HEK293T (cell line): ENCODE data around the gene IPO13.

ENCODE experiments used
- ARNT ChIP-seq: fragments of 450-650 bp; IDR thresholded peaks from 2 replicates; pipeline ENCODE4 v1.6.1; 2017; ENCODE audit warnings: mild to moderate bottlenecking
- BHLHE40 ChIP-seq: fragments of 450-650 bp; IDR thresholded peaks from 2 replicates; pipeline ENCODE4 v1.6.1; 2016; ENCODE audit warnings: mild to moderate bottlenecking, moderate library complexity, borderline replicate concordance
- ELF4 ChIP-seq: fragments of 450-650 bp; IDR thresholded peaks from 2 replicates; pipeline ENCODE4 v1.6.1; 2017; ENCODE audit warnings: antibody characterized with exemption
- FOXA1 ChIP-seq: fragments of 450-650 bp; IDR thresholded peaks from 2 replicates; pipeline ENCODE4 v1.6.1; 2016; ENCODE audit warnings: mild to moderate bottlenecking
- FOXK2 ChIP-seq: fragments of 450-650 bp; IDR thresholded peaks from 2 replicates; pipeline ENCODE4 v1.6.1; 2016; ENCODE audit warnings: mild to moderate bottlenecking
- FOXM1 ChIP-seq: fragments of 450-650 bp; IDR thresholded peaks from 2 replicates; pipeline ENCODE4 v1.6.1; 2017; ENCODE audit warnings: mild to moderate bottlenecking, borderline replicate concordance
- L3MBTL2 ChIP-seq: fragments of 450-650 bp; conservative IDR thresholded peaks from 2 replicates; pipeline ENCODE4 v1.6.1; 2016; ENCODE audit warnings: mild to moderate bottlenecking
- LEF1 ChIP-seq: fragments of 450-650 bp; IDR thresholded peaks from 2 replicates; pipeline ENCODE4 v1.6.1; 2017; ENCODE audit warnings: mild to moderate bottlenecking, borderline replicate concordance
- NFRKB ChIP-seq: fragments of 450-650 bp; IDR thresholded peaks from 2 replicates; pipeline ENCODE4 v1.6.1; 2016; ENCODE audit warnings: mild to moderate bottlenecking, moderate library complexity
- SP1 ChIP-seq: fragments of 450-650 bp; IDR thresholded peaks from 2 replicates; pipeline ENCODE4 v1.6.1; 2017
- SUZ12 ChIP-seq: fragments of 450-650 bp; IDR thresholded peaks from 2 replicates; pipeline ENCODE4 v1.6.1; 2016; ENCODE audit warnings: mild to moderate bottlenecking
- TARDBP ChIP-seq: fragments of 450-650 bp; IDR thresholded peaks from 2 replicates; pipeline ENCODE4 v1.6.1; 2016
- ZNF384 ChIP-seq: fragments of 450-650 bp; IDR thresholded peaks from 2 replicates; pipeline ENCODE4 v1.6.1; 2016

- TF ChIP-seq FOXM1 (no peak), BHLHE40 (no peak), TARDBP (no peak), NFRKB (no peak), L3MBTL2 (no peak), SP1 (no peak), ELF4 (no peak), ZNF384 (no peak), ARNT (no peak), SUZ12 (no peak), FOXA1 (no peak), FOXK2 (no peak), LEF1 (no peak)
These were observed 11.9 kb downstream of the IPO13 start for GRCh38 chr1:43958351-43959255.
